ENCODE measurements around the gene MDH1B.

MDH1B gene

GRCh38 chr2:206740800-206741199, 24.3 kb downstream of the MDH1B start:
- TF ChIP-seq CTCF (IDR thresholded peaks at IDR 0.05): no peak

GRCh38 chr2:206739271-206739670, 25.9 kb downstream of the MDH1B start:
- no peak for TF ChIP-seq CTCF (IDR thresholded peaks at IDR 0.05)

- no peak for TF ChIP-seq CTCF (IDR thresholded peaks at IDR 0.05)
Observed at GRCh38 chr2:206736935-206737334, 28.2 kb downstream of the MDH1B start.

GRCh38 chr2:206733341-206733740, 31.8 kb downstream of the MDH1B start:
- TF ChIP-seq CTCF (IDR thresholded peaks at IDR 0.05): no peak

- no peak for TF ChIP-seq CTCF (IDR thresholded peaks at IDR 0.05)
Observed at GRCh38 chr2:206728277-206729199, 36.6 kb downstream of the MDH1B start.

- no peak for TF ChIP-seq CTCF (IDR thresholded peaks at IDR 0.05)
Observed at GRCh38 chr2:206727287-206727686, 37.8 kb downstream of the MDH1B start.

- no peak for TF ChIP-seq CTCF (IDR thresholded peaks at IDR 0.05)
Observed at GRCh38 chr2:206723288-206723687, 41.8 kb downstream of the MDH1B start.
